GM18507 (cell line): ENCODE data around the gene CD6.

Experiments used
- DNase-seq: peaks from one replicate; pipeline ENCODE4 v3.0.0; 2011; ENCODE audit warnings: low read depth; ENCODE audit not compliant: insufficient read length; ENCODE audit errors: extremely low spot score
- FAIRE-seq: peaks from 2 replicates; lab custom pipeline; 2011; peaks lifted over from hg19 to GRCh38; lab: Jason Lieb, UNC

The CD6 gene

GRCh38 chr11:60978546-60979380, 7.3 kb downstream of the CD6 start:
- DNase-seq: no peak
- FAIRE-seq: no peak

DNA sequence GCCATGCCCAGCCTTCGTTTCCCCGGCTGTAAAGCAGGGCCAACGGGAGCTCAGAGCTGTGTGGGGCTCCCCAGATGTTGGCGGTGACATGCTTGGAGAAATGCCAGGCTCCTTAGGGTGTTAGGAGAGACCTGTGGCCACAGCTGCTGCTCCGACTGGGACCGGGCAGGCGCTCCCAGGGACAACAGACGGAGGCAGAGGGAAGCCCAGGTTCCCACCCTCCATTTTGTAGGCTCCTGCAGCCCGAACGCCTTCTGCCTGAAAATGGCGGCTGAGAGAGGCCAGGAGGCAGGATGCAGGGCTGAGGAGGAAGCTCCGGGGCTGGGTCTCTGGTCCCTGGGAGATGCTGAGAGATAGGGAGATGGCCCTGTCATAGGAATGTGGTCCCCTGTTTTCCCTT, 10.0 kb downstream of the CD6 start:
- no peak for FAIRE-seq

GRCh38 chr11:60982184-60982583, 10.7 kb downstream of the CD6 start:
- DNase-seq: no peak
- no peak for FAIRE-seq

More for the DNA sequence above, 10.0 kb downstream of the CD6 start:
- no peak for DNase-seq

- FAIRE-seq: no peak
- DNase-seq: no peak
Observed at GRCh38 chr11:60984149-60984548, 12.7 kb downstream of the CD6 start.

DNA sequence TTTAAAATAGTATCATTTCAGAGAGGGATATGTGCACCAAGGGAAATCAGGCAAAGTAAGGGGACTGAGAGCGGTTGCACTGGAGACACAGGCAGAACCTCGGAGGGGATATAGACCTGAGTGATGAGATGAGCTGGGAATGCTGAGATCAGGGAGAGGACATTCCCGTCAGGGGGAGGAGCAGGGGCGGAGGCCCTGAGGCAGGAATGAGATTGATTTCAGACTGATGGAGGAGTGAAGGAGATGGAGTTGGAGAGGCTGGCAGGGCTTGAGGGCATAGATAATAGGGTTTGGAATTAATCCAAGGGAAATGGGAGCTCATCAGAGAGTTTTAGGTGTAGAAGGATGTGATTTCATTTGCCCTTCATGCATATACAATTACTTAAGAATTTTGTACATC, 13.2 kb downstream of the CD6 start:
- DNase-seq (no peak), FAIRE-seq (no peak)

DNA sequence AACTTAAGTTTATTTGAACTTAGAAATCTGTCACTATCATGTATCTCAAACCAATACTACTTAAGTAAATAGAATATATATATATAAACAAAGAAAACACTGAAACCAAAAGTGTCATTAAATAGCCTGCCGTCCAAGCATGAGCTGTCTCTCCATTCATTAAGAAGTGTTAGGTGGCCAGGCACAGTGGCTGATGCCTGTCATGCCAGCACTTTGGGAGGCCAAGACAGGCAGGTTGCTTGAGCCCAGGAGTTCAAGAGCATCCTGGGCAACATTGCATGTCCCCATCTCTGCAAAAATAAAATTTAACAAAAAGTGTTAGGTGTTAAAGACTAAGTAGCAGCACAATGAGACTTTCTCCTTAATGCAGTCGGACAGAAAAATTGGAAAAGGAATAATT, 14.0 kb downstream of the CD6 start:
- DNase-seq (no peak), FAIRE-seq (no peak)

GRCh38 chr11:60985991-60986915, 14.8 kb downstream of the CD6 start:
- FAIRE-seq (no peak), DNase-seq (no peak)

DNA sequence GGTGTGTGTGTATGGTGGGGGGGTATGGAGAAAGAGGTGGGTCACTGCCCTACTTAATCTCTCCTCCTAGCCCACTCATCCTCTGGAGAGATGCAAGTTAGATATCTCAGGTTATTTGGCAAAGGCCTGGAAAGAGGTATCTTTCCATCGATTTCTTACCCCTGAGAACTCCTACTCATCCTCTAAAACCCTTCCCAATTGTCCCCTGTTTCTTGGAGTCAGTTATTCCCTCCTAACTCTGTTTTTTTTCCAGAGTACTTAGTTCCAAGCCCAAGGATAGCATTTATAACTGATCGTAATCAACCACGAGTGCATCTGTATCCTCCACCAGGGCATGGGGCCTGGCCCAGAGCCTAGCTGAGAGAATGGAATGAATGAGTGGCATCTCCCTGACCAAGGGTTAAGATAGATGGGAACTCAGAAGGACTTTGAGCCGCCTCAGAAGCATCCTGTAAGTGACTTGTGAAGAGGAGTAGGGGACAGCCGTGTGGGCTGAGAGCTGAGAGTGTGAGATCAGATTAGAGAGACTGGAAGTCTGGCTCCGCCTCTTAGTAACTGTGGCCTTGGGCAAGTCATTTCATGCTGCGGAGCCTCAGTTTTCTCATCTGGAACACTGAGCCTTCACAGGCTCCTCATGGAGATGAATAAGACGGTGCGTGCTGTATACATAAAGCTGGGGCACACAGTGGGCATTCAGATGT, 16.2 kb downstream of the CD6 start:
- no peak for FAIRE-seq
- DNase-seq: no peak

GRCh38 chr11:60988658-60989057, 17.2 kb downstream of the CD6 start:
- FAIRE-seq: no peak
- DNase-seq: no peak

GRCh38 chr11:60989093-60989650, 17.7 kb downstream of the CD6 start:
- DNase-seq (no peak), FAIRE-seq (peak; percentile 12)

DNA sequence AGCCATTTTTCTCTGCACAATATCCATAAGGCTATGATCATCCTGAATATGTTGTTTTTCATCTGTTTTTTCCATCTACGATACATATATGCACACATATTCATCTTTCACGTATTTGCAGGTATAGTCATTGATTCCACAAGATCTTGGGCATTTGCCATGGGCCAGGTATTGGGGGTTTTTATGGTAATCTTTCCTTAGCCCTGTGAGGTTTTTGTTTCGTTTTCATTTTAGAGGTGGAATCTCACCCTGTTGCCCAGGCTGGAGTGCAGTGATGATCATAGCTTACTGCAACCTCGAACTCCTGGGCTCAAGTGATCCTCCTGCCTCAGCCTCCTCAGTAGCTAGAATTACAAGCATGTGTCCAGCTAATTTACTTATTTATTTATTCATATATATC, 20.0 kb downstream of the CD6 start:
- DNase-seq (no peak), FAIRE-seq (no peak)

GRCh38 chr11:60992842-60993409, 21.4 kb downstream of the CD6 start:
- FAIRE-seq (no peak), DNase-seq (no peak)

- FAIRE-seq: no peak
- no peak for DNase-seq
Observed at GRCh38 chr11:60993615-60994014, 22.1 kb downstream of the CD6 start.

DNA sequence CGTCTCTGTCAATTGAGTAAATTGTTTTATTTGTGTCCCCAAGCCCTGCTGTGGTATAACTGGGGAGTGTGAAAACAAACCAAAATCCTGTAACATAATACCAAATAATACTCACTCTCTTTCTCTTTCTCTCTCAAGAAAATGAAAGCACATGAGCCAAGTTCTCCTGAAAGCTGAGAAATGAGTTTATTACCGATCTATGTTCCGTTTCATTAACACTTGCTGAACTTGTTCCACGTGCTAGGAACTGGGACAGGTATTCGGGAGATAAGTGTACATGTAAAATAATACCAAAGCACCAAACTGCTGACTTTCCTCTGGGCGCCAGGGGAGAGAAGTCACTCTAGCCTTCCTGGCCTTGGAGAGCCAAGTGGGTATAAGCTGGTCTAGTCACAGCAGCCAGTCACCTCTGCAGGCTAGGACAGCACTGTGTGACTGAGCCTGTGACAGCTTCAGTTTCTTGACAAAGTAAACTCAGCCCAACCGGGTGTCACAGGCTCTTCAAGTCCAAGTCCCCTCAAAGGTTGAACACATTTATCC, 23.1 kb downstream of the CD6 start:
- FAIRE-seq (no peak), DNase-seq (no peak)

DNA sequence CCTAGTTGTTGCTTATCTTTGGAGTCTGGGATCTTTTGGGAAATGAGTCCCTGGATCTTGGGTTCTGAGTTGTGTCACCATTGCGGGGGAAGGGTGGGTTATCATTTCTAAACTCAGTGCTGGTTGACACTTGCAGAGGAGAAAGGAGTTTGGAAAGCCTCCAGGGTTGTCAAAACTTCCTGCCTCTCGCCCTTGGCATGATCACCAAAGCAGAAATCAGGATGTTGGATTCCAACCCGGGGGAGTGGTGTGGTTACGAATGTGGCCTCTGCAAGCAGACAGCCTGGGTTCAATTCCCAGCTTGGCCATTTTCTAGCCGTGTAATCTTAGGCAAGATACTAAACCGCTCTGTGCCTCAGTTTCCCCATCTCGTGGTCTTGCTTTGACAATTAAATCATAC, 24.3 kb downstream of the CD6 start:
- FAIRE-seq: no peak
- DNase-seq: no peak

DNA sequence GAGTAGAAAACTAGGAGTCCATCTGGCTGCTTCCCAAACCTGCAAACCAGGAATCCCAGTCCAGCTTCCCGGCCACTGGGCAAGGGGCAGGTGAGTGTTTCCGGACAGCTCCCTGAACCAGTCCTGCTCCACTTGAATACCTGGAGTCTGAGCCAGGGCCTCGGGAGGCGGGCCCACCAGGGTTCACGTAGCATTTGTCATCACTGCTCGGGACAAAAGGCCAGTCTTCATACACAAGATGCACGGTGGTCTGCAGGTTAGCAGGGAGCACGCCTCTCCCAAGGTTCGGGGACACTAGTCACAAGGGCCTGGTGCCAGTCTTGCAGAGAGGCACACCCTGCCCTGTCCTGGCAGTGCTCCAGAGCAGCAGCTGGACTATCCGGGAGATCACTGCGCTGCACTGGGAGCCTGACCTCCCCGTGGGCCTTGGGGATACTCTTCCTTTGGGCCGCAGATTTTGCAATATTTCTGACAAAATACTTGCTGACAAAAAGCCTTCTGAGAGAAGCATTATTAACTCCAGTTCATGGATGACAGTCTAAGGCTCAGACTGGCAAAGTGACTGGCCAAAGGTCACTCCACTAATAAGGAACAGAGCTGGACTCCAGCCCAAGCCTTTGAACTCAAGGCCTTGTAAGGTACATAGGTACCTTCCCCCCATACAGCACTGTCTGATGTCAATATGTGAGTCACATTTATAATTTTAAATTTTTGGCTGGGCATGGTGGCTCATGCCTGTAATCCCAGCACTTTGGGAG, 25.1 kb downstream of the CD6 start:
- FAIRE-seq: no peak
- no peak for DNase-seq

DNA sequence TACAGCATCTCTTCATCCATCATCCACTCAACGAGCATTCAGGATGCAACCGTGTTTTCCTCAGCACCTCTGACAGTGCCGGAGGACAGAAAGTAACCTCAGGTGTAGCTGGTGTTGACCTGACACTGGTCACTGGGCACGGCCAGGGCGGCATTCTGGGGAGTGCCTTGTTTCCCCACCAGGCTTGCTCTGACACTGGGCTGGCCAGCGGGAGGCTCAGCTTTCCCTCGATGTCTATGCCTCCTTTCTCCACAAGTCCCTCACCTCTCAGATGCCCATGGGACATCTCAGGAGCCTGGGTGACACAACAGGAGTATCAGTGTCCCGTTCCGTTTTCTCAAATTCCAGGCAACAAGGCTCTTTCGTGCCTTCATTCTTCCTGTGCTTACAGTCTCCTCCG, 28.9 kb downstream of the CD6 start:
- DNase-seq (no peak), FAIRE-seq (no peak)

DNA sequence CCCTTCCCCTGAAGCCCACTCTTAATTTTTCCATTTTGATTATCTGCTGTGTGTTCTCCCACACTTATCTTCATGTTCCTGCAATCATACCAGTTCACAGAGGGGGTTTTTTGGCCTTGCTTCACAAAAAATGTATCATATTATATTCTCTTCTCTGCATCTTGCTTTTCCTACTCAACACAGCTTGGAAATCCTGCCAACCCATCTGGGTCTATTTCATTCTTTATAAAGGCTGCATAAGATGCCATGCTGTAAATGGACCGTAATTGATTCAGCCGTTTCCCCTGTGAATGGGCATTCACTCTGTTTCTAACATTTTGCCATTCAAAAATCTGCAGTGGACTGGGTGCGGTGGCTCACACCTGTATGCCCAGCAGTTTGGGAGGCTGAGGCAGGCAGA, 30.5 kb downstream of the CD6 start:
- DNase-seq: no peak
- no peak for FAIRE-seq

DNA sequence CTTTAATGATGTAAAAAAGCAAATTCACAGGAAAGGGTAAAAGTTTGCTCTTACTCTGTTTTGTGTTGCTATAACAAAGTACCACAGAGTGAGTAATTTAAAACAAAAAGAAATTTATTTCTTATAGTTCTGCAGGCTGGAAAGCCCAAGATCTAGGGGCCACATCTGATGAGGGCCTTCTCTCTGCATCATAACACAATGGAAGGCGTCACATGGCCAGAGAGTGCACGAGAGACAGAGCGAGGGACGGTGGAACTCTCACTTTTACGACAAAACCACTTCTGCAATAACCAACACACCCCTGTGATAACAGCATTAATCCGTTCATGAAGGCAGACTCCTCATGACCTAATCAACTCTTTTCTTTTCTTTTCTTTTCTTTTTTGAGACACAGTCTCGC, 31.1 kb downstream of the CD6 start:
- FAIRE-seq: no peak
- no peak for DNase-seq
